ENCODE results near the gene RCBTB1.
A peak's percentile ranks its signal among the peaks of the same experiment; 100 is the strongest.
"Not testable (repeated sequence)": the region's sequence is repeated elsewhere in the genome, so short reads cannot be mapped to it uniquely, and the experiment has no call there.

Gene RCBTB1

DNA sequence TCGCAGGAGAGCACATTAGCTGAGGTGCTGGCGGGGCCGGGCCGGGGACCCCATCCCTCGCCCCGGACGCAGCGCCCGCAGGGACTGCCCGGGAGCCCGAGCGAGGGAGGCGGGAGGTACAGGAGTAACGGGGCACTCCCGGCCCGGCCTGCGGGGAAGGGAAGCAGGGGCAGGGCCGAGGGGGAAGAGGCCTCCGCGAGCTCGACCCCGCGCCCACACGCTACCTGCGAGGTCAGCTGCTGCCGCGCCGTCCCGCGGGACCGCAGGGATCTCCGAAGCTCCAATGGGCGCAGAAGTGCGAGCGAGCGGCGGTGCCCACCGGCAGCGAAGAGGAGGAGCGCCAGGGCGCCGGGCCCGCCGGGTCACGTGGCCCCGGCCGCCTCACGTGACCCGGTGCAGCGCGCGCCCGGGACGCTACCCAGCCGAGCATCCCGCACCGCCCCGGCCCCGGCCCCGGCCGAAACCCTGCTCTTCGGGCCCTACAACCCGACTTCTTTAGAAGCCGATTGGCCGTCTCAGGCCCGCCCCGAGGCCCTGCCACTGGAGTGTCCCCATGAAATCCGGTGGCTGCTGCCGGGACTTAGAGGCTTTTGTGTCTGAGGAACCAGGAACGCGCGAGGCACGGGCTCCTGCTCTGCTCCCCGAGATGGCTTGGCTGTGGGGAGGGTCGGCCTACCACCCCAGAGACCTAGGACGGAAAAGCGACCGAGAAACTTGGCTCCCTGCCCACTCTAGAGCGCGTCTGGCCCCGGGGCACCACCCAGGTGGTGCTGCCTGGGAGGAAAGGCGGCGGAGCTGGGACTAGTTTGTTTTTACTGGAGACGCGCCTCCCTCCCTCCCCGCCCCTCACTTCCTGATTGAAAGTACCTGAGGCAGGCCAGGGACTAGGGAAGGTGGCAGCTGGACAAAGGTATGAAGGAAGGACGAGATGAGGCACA is at the start of gene RCBTB1:
Gene RCBTB1 (minus strand): TSS at position 339 of the 938 bp plus-strand sequence. CDS start 18,279 bp downstream, outside the sequence.
- DNase-seq (ENCODE audit: low spot score) = peak; percentile 78

DNA sequence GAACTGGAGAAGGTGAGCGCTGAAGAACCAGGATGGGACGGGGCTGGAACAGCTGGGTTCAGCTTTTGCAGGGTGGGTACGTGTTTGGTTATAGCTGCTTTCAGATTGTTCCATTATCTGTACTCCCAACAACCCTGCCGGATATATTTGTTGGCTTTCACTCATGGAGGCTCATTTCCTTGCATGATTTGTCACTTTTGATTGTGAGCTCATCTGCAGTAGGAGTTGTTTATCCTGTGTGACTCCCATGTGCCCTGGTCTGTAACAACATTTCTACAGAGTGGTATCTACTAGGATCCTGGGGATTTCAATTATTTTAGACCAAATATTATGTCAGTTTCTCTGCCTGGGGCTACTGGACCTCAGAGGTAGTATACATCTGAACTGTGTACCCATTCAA is 48.4 kb upstream of the RCBTB1 start:
- DNase-seq (ENCODE audit: low spot score) = no peak

DNA sequence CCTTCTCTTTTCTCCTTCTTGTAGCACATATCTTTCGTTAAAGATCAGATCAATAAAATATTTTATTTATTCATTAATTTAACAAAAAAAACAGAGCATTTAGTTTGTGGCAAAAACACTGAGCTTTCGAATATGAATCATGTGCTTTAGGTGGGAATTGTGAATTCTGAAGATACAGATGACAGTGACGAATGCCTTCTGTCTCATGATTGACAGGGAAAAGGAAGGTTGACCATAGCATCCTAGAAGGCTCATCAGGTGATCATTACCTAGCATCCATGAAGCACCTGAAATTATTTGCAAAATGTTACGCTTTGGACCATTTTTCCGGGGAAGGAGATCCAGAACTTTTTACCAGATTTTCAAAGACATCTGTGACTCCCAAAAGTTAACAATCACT is 46.8 kb upstream of the RCBTB1 start:
- no peak for DNase-seq (ENCODE audit: low spot score)

DNA sequence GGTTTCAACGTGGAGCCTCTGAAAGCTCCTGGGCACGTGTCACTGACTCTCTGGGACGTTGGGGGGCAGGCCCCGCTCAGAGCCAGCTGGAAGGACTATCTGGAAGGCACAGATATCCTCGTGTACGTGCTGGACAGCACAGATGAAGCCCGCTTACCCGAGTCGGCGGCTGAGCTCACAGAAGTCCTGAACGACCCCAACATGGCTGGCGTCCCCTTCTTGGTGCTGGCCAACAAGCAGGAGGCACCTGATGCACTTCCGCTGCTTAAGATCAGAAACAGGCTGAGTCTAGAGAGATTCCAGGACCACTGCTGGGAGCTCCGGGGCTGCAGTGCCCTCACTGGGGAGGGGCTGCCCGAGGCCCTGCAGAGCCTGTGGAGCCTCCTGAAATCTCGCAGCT is 45.2 kb upstream of the RCBTB1 start:
- DNase-seq (ENCODE audit: low spot score) = no peak

DNA sequence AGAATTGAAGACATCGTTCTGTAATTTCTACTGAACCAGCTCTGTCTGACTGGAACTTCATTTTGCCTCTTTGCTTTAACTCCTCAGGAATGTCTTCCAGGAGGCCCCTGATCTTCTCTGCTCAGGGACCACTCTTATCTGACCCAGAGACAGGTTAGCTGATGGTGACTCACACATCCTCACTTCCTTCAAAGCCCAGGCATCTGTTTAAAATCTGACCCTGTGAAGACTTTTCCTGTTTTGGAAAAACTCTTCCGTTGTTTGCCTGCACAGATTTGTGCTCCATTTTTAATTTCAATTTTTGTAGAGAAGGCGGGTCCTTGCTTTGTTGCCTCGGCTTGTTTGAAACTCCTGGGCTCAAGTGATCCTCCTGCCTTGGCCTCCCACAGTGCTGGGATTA is 44.6 kb upstream of the RCBTB1 start:
- no peak for DNase-seq (ENCODE audit: low spot score)

DNA sequence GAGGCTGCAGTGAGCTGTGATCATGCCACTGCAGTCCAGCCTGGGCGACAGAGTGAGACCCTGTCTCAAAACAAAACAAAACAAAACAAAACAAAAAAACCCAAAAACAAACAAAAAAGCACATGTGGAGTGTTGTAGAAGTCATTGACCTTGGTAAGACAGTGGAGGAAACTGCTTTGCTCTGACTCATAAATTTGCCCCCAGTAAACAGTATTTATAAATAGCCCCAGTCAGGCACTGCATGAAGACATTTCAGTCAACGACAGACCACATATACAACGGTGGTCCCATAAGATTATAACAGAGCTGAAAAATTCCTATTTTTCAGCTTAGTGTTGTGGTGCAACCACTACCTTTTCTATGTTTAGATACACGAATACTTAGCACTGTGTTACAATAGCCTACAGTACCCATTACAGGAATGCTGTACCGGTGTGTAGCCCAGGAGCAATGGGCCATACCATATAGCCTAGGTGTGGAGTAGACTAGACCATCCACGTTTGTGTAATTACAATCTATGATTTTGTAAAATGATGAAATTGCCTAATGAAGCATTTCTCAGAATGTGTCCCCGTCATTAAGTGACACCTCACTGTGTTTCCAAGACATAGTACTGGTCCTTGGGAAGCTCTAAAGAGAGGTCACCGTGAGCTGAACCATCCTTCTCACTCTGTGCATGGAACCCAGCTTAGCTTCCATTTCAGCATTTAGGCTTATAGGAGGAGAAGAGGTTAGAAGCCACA is 44.0 kb upstream of the RCBTB1 start:
- DNase-seq (ENCODE audit: low spot score) = no peak

DNA sequence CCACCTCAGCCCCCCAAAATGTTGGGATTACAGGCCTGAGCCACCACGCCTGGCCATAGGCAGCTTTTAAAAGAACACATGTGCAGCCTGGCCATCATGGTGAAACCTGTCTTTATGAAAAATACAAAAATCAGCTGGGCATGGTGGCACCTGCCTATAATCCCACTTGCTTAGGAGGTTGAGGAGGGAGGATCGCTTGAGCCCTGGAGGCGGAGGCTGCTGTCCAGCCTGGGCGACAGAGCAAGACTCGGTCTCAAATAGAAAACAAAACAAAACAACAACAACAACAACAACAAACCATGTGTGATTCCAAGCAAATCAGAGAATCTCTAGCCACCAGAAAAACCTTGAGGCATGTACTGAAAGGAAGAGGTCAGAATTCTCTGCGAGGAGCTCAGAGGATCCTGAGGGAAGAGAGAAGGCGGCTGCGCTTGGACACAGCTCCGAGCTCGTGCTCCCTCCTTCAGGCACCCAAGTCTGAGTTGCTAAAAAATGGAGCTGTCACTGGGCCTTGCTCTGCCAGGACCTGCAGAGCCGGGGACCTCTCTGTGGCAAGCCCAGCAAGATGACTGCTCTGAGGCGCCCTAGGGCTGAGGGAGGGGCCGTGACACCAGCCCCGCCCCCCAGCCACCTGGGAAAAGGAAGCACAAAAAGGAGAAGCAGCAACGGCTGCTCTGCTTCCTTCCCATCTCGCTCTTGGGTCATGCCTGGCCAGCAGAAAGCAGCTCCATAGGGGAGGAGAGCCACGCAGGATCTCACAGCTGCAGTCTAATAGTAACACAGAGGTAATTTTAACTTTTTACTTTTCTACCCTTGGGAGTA is 42.7 kb upstream of the RCBTB1 start, which contains the start of gene ARL11:
Gene ARL11 (plus strand): TSS at position 677 of the 822 bp plus-strand sequence. CDS start 1,941 bp downstream, outside the sequence.
- no peak for DNase-seq (ENCODE audit: low spot score)

DNA sequence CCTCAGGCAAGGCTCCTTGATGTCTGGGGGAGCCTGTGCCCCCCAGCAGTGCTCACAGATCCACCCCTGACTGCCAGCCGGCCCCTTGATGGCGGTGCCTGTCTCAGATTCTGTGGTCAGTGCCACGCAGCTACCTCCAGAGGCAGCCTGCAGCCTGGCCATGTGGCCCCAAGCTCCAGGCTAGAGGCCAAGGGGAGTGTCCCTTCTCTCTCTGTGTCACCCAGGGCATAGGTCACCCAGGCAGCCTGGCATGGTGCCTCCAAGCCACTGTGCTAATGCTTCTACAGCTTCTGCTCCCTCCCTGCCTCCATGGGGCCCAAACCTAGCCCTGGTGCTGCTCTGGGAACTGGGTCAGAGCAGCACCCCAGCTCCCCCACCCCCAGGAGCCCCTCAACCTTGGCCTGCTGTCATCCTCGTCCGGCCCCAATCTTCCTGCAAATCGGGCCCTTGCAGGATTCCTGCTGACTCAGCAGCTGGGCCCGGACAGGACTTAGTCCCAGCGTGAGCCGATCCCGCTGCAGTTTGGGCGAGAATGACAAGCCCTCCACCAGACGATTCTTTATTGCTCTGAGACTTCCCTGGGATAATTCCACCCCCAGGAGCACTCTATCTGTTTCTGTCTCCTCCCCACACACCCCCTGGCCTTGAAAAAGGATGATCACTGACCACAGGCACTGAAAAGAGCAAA is 40.2 kb upstream of the RCBTB1 start:
- DNase-seq (ENCODE audit: low spot score) = no peak

DNA sequence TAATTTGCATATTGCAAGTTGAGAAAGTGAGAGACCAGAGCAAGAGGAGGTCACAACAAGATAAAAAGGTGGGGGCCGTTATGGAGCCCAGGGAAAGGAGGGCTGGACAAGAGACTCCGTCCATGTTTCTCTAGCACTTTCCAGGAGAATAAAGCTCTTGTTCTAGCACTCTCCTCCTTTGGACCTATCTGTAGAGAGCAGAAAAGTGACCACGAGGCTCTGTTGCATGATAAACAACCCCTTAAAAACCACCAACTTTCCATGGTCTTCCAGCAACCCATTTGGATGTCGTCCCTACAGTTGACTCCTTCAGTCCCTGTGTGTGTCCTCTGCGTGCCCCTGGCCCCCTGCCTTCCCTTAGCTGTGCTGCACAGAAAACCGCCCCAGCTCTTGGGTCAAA is 38.9 kb upstream of the RCBTB1 start:
- DNase-seq (ENCODE audit: low spot score) = no peak

DNA sequence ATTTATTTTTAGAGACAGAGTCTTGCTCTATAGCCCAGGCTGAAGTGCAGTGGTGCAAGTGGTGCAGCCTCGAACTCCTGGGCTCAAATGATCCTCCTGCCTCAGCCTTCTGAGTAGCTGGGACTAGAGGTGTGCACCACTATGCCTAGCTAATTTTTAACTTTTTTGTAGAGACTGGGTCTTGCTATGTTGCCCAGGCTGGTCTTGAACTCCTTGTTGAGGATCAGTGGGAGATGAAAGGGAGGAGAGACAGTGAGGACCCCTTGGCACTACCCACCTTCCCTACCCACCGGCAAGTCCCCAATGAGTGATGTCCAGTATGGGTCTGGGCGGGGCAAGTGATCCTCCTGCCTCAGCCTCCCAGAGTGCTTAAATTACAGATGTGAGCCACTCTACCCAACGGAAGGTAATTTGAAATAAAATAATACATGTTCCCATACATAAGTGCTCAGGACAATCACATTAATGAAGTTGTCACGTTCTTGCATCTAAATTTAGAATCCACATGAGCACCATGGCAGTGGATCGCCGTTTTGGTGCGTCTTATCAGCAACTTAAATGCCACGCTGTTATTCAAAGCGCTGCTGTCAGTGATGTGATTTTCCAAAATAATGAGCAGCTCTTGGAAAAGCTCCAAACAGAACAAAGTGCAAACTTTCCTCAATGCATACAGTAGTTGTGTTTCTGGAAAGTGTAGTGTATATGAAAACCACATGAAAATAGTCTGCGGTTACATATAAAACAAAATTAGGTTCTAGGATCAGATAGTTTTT is 37.0 kb upstream of the RCBTB1 start:
- DNase-seq (ENCODE audit: low spot score) = no peak

DNA sequence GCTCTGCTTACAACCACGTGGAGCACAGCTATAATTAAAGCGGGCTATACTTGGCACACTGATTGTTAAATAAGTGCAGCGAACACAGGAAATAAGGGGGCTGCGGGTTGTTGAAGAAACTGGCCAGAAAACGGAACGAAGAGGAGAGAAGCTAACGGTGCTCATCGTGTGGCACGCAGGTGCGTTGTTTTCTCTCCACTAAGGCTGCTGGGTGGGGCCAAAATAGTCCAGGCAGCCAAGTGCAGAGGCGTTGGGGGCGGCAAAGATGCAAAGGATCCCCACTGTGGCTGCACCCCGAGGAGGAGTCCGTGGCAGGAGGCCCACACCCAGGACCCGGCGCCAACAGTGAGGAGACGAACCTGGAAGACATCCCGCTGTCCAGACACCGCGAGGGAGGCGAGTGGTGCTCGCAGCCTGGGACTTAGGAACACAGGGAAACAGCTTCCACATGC is 34.8 kb upstream of the RCBTB1 start:
- peak; percentile 33 for DNase-seq (ENCODE audit: low spot score)

DNA sequence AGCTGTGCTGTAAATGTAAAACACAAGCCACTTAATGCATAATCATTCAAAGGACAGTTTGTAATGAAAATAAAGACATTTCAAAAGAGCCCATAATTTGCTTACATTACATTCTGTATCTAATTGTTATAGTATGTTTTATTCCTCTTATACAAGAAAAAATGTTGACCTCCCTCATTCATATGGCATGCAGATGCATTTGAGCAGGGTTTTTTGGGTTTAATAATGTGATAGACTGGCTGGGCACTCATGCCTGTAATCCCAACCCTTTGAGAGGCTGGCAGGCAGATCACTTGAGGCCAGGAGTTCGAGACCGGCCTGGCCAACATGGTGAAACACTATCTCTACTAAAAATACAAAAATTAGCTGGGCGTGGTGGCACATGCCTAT is 31.3 kb upstream of the RCBTB1 start:
- DNase-seq (ENCODE audit: low spot score) = no peak

DNA sequence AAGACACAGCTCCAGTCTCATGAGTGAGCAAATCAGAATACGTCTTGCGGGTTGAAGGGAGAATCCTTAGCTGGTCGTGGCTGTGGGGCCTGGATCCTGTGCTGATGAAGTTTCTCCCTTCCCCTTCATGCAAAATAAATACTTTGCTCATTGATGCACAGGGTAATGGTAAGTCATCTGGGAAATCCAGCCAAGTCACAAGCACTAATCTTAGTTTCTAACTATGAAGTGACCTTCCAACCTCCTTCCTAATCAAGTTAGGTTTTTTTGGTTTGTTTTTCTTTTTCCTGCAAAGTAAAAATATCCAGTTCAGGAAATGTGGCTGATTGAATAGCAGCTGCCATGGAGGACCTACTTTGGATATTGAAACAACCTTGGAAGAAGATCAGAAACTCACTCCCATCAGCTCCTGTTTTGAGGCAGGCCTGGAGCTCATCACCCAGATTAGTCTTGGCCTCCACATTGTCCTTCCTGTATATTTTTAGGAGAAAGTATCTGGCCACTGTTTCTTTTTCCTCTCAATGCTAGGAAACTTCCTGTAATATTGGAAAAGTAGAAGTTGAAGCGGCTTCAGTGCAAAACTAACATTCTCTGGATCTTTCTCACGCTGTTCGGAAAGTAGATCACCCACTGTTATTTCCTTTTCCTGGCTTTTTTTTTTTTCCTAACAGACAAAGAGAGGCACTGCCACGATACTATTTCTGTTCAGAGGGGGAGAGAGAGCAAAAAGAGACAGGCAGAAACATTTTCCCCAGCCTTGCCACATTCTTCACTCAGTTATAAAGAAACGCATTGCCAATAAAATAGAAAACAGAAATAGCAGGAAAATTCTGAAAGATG is 30.7 kb upstream of the RCBTB1 start:
- no peak for DNase-seq (ENCODE audit: low spot score)

DNA sequence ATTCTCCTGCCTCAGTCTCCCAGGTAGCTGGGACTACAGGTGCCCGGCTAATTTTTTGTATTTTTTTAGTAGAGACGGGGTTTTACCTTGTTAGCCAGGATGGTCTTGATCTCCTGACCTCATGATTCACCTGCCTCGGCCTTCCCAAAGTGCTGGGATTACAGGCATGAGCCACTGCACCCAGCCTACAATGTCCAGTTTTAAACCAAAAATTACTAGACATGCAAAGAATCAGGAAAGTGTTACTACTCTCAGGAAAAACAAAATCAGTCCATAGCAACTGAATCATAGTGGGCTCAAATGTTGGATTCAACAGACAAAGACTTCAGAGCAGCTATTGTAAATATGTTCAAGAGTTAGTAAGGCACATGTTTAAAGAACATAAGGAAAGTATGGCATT is 26.7 kb upstream of the RCBTB1 start:
- not testable (repeated sequence) for DNase-seq (ENCODE audit: low spot score)

DNA sequence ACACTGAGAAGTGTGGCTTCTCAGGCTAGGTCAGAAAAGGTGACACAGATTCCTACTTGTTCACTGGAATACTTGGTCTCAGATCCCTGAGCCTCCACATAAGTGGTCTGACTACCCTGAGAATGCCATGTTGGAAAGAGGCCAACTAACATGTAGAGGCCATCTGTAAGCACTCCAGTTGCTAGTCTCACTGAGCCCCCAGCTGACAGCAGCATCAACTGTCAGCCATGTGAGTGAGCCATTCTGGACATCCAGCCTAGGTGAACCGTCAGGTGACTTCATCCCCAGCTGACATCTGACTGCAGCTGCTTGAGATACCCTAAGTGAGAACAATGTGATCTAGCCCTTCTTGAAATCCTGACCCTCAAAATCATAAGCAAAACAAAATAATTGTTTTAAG is 24.8 kb upstream of the RCBTB1 start:
- no peak for DNase-seq (ENCODE audit: low spot score)

DNA sequence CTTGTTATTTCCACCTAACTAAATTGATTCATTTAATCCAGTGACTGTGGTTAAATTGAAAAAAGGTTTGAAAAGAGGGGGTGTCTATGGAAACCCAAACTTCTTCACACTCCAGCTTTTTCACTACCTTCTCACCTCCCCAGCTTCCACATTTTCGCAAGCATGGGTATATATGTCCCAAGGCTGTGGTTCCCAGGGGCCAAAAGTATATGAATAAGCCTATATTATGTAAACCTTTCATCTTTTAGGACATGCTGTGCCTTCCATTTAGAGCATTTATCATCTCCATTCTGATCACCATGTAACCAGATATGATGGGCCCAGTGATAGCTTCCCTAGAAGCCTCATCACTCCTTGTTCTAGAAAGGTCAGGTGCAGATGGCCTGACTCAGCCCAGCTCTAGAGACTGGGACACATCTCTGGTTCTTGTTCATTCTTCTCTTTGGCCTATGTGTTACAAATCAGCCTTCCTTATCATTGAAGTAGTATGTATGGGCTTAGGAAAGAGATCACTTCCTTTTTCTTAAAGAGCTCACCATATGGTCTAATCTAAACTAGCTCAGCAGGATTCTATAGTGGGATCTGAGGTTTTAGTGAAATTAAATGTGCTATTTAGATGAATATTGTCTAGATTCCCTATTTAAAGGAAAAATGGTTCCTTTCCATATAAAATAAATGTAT is 23.4 kb upstream of the RCBTB1 start:
- DNase-seq (ENCODE audit: low spot score) = no peak

DNA sequence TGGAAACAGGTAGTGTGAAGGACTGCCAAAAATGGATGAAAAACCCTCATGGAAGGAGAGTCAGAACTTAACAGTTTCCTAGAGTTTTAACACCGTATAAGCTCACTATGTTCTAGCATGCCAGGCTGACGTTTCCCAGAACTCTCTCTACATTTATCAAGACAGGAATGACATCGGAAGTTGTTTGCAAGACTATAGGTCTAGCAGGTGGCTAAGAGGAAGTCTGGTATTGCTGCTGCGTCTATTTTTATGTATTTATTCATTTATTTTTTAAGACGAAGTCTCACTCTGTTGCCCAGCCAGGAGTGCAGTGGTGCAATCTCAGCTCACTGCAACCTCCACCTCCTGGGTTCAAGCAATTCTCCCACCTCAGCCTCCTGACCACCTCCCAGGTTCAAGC is 22.4 kb upstream of the RCBTB1 start:
- no peak for DNase-seq (ENCODE audit: low spot score)

DNA sequence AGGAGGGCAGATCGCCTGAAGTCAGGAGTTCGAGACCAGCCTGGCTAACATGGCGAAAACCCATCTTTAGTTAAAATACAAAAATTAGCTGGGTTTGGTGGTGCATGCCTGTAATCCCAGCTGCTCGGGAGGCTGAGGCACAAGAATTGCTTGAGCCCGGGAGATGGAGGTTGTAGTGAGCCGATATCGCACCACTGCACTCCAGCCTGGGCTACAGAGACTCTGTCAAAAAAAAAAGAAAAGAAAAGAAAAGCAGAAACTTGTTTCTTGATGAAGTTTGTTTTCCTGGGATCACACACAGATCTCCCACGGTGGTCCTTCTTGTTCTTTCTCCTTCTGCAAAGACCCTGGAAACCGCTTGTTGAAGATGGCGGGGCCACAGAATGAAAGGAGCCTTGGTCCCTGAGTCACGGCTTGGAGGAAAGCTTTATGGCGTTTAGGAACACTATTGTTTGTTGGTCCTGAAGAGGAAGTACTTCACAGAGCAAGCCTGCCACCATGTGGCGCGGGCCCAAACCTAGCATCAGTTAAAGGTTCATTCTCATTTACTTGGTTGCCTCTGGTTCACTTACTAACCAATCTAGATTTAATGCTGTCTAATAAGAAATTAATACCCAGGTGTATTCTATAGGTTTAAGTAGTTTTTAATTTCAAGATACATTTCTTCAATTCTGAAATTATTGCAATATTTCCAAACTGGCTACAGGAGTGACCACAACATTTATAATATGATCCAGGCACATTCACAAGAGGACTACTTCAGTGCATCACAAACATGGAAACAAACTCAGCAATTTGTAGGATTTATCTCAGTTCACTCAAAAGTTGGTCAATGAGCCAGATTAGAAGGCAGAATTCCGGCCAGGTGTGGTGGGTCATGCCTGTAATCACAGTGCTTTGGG is 21.6 kb upstream of the RCBTB1 start:
- DNase-seq (ENCODE audit: low spot score) = peak; percentile 90
